ENCODE data around the gene FOXL1.

The FOXL1 gene

DNA sequence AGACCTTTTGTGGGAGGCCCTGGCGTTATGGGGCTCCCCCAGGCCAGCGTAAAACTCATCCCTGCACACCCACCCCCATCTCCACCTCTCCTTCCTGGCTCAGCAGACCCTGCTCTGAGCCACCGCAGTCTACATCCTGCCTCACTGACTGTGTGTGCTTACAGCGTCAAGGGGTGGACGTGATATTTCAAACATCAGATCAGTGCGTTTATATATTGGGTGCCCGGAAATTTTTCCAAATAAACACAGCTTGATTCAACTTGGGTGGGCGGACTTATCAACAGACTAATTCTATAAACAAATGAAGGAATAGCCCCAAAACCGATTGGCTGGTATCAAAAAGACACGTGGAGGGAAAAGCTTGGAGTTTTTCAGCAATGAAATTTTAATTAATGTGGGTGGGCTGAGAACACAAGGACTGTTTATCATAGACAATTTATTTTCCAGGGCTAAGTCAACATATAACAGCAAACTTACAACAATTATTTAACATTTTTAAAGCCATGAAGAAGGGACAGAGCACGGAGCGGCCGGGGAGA lies at the start of gene FOXL1:
Gene FOXL1, plus strand, starts transcription at position 489 of the 539 bp plus-strand sequence. CDS start 175 bp downstream, outside the sequence.
- no peak for DNase-seq (ENCODE audit: low read depth in 3 of 3)

- no peak for DNase-seq (ENCODE audit: low read depth in 3 of 3)
These were observed 49.2 kb upstream of the FOXL1 start for GRCh38 chr16:86529160-86529559.

DNA sequence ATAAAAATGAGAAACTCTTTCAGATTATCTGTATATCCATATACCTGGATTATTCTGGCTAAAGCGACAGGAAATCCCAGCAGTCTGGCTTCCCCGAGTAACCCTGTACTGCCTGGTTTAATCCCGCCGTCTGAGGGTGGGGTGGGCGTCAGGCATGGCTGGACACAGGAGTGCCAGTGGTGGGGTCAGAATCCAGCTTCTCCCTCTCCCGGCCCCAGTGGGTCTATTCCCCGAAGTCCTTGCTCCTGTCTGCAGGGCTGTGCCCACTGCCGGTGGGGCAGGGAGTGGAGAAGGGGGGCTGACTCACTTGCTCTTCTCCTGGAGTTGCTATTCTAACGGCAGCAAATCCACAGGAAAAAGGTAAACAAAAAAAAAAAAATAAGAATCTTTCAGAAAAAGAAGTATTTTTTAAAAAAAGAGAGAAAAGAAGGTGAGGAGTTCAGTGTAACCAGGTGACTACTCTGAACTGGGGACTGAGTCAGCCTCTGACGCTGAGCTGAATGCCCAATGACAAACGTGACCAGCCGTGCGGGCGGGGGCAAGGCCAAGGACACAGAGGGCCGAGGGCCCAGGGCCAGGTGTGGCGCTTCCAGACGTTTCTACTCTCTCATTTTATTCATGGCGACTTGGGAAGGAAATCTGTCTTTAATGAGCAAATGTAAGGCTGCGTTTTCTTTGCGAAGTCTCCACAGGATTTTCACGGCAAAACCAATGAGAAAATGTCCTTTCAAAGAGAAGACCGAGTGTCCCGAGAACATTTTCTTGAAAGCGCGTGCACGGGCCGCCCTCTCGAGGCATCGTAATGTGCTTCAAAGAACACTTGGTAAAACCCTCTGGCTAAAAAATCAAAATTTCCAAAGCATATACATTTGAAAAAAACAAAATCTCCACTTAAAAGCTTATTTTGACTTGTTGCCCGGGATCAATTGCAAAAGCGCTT lies 47.8 kb upstream of the FOXL1 start:
- no peak for DNase-seq (ENCODE audit: low read depth in 3 of 3)

- DNase-seq (ENCODE audit: low read depth in 3 of 3): no peak
These were observed 47.2 kb upstream of the FOXL1 start for GRCh38 chr16:86531191-86531545.

GRCh38 chr16:86531641-86532525 lies 46.5 kb upstream of the FOXL1 start:
- DNase-seq (ENCODE audit: low read depth in 3 of 3): no peak

- DNase-seq (ENCODE audit: low read depth in 3 of 3): no peak
These were observed 45.9 kb upstream of the FOXL1 start for GRCh38 chr16:86532526-86532815.

DNA sequence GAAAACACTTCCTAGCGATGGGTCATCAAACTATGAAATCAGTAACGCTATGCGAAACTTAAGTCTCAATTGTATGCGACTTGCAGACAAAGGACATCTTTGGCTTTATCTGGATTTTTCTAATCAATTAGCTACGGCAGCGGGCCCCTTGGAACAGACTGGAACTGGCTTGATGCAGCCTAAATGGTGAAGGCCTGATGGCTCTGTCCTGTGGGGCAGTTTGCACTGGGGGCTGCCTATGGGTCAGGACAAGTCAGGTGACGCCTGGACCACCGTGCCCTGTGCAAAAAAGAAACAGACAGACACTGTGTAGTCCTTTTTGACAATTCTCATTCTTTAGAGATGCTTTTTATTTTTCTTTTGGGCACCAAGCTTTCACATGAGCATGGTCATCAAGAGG lies 45.3 kb upstream of the FOXL1 start:
- DNase-seq (ENCODE audit: low read depth in 3 of 3): no peak

DNA sequence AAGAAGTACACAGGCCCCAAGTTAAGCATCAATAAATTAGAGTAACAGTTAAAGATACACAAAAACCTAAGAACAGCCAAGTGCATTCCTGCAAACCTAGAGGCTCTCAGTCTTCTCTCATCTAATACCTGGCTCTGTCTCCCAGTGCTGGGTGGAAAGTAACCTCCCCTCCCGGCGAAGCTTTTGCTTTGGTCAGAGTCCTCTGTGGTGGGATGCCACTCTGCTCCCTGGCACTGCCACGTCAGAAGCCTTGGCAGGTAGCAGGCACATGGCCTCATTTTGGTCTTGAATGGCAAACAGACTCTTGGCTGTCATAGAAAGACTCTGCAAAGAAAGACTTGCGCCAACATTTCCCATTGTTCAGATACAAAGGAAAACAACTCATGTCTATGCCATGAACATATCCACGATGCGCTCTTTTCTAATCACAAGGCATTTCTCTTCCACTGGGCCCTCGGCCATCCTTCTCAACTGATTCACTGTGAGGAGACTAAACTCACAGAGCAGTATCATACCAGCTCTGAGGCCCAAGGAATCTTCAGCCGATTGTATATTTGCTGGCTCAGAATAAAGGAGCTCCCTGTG lies 44.5 kb upstream of the FOXL1 start:
- no peak for DNase-seq (ENCODE audit: low read depth in 3 of 3)

GRCh38 chr16:86534779-86535615 lies 43.4 kb upstream of the FOXL1 start:
- no peak for DNase-seq (ENCODE audit: low read depth in 3 of 3)

- DNase-seq (ENCODE audit: low read depth in 3 of 3): no peak
These were observed 41.7 kb upstream of the FOXL1 start for GRCh38 chr16:86536621-86537020.

DNA sequence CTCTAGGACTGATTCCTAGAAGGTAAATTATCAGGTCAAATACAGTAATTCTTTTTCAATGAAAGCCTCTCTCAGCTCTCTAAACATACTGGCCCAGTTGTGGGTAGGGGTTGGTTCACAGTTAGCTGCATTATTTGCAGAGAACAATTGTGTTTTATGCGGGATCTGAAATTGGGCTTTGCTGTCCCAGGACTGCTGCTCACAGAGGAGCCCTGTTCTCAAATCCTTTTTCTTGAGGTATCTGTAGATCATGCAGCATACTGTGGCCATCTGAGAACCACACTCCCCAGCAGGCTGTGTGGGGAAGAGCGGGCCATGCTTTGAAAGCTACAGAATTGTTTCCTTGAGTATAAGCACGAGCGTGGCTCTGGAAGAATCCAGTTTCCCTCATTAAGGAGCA lies 40.9 kb upstream of the FOXL1 start:
- no peak for DNase-seq (ENCODE audit: low read depth in 3 of 3)

GRCh38 chr16:86538196-86538780 lies 40.1 kb upstream of the FOXL1 start:
- DNase-seq (ENCODE audit: low read depth in 3 of 3): no peak

DNA sequence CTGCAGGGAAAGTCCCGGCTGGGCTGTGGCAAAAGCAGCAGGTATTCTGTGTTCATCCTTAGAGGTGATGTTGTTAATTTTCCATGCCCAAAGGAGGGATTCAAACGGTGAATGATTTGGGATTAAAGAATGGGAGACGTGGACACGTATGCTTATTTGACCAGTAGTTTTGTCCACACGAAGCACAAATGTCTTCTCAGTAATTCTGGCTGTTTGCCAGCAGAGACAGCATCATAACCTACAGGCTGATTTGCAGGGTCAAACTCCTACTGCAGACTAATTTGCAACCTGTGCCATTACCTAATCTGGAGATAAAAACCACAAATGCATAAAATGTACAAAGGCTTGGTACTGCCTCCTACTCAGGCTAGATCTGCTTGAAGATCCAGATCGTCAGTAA lies 37.5 kb upstream of the FOXL1 start:
- DNase-seq (ENCODE audit: low read depth in 3 of 3): no peak

DNA sequence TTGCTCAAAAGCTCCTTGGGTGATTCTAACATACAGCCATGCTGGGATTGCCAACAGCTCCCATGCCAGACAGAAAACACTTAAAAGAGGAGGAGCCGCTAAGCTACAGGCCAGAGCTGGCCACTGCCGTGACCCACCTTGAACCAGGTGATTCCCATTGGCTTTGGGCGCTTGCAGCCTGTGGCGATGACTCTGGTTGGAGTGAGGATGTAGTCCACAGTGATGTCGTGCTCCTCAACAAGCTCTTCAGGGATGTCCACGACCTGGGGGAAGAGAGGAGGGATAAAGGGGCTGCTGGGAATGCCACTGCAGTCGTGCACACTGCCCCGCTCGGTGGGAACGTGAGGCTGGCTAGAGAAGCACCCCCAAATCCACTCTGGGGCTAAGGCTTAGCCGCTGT lies 36.8 kb upstream of the FOXL1 start:
- no peak for DNase-seq (ENCODE audit: low read depth in 3 of 3)

DNA sequence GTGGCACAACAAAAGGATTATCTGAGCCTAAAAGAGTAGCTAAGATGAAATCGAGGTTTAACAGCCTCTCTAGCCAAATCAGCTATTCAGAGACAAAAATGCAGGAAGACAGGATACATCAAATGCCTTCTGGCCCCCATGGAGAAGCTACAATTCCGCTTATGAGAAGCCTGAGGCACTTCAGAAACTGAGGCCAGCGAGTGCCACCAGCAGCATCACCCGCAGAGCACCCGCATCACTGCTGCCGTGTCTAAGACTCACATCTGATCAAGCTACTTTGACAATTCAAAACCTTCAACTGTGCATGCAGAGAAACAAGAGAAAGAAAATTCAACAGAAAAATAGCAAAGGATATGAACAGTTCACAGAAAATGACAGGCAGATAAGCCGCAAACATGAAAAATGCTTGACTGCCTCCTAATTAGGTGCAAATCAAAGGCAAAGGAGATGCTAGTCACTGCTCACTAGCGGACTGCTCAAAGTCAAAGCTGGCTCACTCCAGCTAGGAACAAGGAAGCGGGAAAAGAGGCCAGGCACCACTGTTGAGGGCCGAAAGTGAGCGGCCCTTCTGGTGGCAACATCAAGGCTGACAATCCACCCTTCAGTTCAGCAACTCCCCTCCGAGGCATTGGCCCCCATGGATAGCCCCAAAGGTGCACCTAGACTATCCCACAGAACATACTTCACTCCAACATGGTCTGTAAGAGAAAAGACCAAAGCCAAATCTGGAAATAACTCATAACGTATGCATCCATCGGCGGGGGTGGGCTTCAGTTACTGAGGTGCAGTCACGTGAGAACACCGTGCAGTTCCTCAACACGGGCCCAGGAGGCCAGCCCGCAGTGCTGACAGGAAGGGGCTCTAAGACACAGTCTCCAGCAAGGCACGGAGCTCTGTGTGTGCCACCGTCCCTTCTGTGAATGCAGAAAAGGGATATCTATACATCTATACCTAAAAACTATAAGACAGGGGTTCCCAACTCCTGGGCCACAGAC lies 35.3 kb upstream of the FOXL1 start:
- no peak for DNase-seq (ENCODE audit: low read depth in 3 of 3)

DNA sequence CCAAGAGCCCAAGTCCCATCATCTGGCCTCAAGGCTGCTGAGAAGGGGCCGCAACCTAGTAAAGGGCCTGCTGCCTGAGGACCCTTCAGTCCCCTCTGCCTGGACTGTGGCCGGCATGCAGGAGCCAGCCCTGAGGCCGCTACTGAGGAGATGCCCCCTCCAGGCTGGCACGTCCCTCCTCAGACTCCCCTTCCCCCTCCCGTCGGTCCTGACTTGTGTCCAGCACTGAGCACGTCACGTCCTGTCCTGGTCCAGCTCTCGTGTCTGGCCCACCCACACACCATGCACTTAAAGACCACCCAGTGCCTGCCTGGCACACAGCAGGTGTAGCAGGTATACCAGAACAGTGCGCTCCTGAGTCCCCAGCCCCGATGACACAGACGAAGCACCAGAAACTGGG lies 32.9 kb upstream of the FOXL1 start:
- no peak for DNase-seq (ENCODE audit: low read depth in 3 of 3)

- no peak for DNase-seq (ENCODE audit: low read depth in 3 of 3)
These were observed 32.3 kb upstream of the FOXL1 start for GRCh38 chr16:86545954-86546637.

- no peak for DNase-seq (ENCODE audit: low read depth in 3 of 3)
These were observed 31.7 kb upstream of the FOXL1 start for GRCh38 chr16:86546638-86547013.

DNA sequence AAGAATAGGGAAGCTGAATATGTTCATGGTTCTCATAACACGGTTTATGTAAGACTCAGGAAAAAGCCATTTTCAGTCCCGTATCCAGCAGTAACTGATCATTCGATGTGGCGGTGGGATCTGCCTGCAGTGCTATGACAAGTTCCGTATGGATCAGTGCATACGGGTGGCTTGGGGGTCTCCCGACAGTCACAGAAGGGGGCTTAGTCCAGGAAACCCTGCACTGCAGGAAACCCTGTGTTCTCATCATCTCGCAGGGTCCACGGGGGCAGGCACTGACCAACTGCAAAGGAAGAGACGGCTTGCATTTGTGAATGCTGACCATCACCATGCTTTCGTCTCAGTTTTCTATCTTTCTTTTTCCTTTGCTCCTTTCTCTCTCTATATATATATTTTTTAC lies 31.1 kb upstream of the FOXL1 start:
- no peak for DNase-seq (ENCODE audit: low read depth in 3 of 3)
